Activated T-cell treated with anti-CD3 and anti-CD28 coated beads for 24 hours (primary cell): ENCODE measurements around the gene ING3.
"Not testable (repeated sequence)": the region's sequence is repeated elsewhere in the genome, so short reads cannot be mapped to it uniquely, and the experiment has no call there.

ENCODE experiments used
- DNase-seq: peaks from one replicate; pipeline ENCODE4 v3.0.0-alpha.2; 2020; ENCODE audit warnings: low read depth

Gene ING3

GRCh38 chr7:120949998-120950538 lies 509 bp upstream of the ING3 start:
- no peak for DNase-seq

GRCh38 chr7:120951309-120951699 lies 727 bp downstream of the ING3 start:
- DNase-seq = no peak

- no peak for DNase-seq
Measured at GRCh38 chr7:120951826-120952225, 1.2 kb downstream of the ING3 start.

GRCh38 chr7:120955577-120956149 lies 5.1 kb downstream of the ING3 start:
- DNase-seq = no peak

- no peak for DNase-seq
Measured at GRCh38 chr7:120959929-120960484, 9.4 kb downstream of the ING3 start.

- DNase-seq = no peak
Measured at GRCh38 chr7:120960714-120961113, 10.1 kb downstream of the ING3 start.

GRCh38 chr7:120961638-120962173 lies 11.1 kb downstream of the ING3 start:
- no peak for DNase-seq

GRCh38 chr7:120964088-120964487 lies 13.5 kb downstream of the ING3 start:
- no peak for DNase-seq

- no peak for DNase-seq
Measured at GRCh38 chr7:120966961-120967360, 16.4 kb downstream of the ING3 start.

- DNase-seq = no peak
Measured at GRCh38 chr7:120973849-120974248, 23.3 kb downstream of the ING3 start.

GRCh38 chr7:120979765-120980499 lies 29.4 kb downstream of the ING3 start:
- DNase-seq = no peak

GRCh38 chr7:120981117-120981516 lies 30.5 kb downstream of the ING3 start:
- DNase-seq = no peak

- no peak for DNase-seq
Measured at GRCh38 chr7:120981888-120982615, 31.5 kb downstream of the ING3 start.

- not testable (repeated sequence) for DNase-seq
Measured at GRCh38 chr7:120983592-120983991, 33.0 kb downstream of the ING3 start.

GRCh38 chr7:120984406-120984805 lies 33.8 kb downstream of the ING3 start:
- DNase-seq = no peak

GRCh38 chr7:120985130-120985758 lies 34.7 kb downstream of the ING3 start:
- DNase-seq = no peak

- DNase-seq = no peak
Measured at GRCh38 chr7:120985839-120986238, 35.3 kb downstream of the ING3 start.

- no peak for DNase-seq
Measured at GRCh38 chr7:120986650-120987049, 36.1 kb downstream of the ING3 start.

- no peak for DNase-seq
Measured at GRCh38 chr7:120987280-120987679, 36.7 kb downstream of the ING3 start.

- DNase-seq = peak; percentile 70
Measured at GRCh38 chr7:120987683-120988590, 37.4 kb downstream of the ING3 start.
